A549 (cell line): ENCODE measurements around the gene PBX4.

Experiments used
- CEBPB ChIP-seq, 2 experiments: fragments of >200 bp in 1 of 2; sonication (Bioruptor Twin) in 1 of 2; formaldehyde crosslinking in 1 of 2; IDR thresholded peaks; 2 replicates each; pipeline ENCODE4 v1.6.1; 2012 to 2016
- CHD2 ChIP-seq: fragments of 150-350 bp; IDR thresholded peaks from 2 replicates; pipeline ENCODE4 v1.6.1; 2014; ENCODE audit warnings: low read length; ENCODE audit not compliant: partially characterized antibody
- CHD4 ChIP-seq: fragments of 200-600 bp; sonication (generic); IDR thresholded peaks from 2 replicates; pipeline ENCODE4 v1.6.1; 2016; ENCODE audit warnings: antibody characterized with exemption, mild to moderate bottlenecking, borderline replicate concordance
- EP300 ChIP-seq, 2 experiments: fragments of >200 bp; sonication (Bioruptor Twin); formaldehyde crosslinking; IDR thresholded peaks; 2 replicates in 1 of 2; 3 replicates in 1 of 2; pipeline ENCODE4 v1.6.1; 2016 to 2017
- KDM1A ChIP-seq: fragments of 200-600 bp; sonication (generic); IDR thresholded peaks from 2 replicates; pipeline ENCODE4 v1.6.1; 2016; ENCODE audit warnings: low read depth, mild to moderate bottlenecking
- MAZ ChIP-seq: fragments of 150-350 bp; IDR thresholded peaks from 2 replicates; pipeline ENCODE4 v1.6.1; 2014; ENCODE audit warnings: antibody characterized with exemption, low read depth, low read length, borderline replicate concordance
- RAD21 ChIP-seq, 2 experiments: fragments of >200 bp in 1 of 2; sonication (Bioruptor Twin) in 1 of 2; formaldehyde crosslinking in 1 of 2; IDR thresholded peaks in 1 of 2; conservative IDR thresholded peaks in 1 of 2; 2 replicates in 1 of 2; 3 replicates in 1 of 2; pipeline ENCODE4 v1.6.1; 2012 to 2018; ENCODE audit warnings: inconsistent platforms in 1 of 2
- RCOR1 ChIP-seq: fragments of 150-350 bp; IDR thresholded peaks from 2 replicates; pipeline ENCODE4 v1.6.1; 2014; ENCODE audit warnings: antibody characterized with exemption, low read length, low read depth
- RFX5 ChIP-seq: fragments of 450-650 bp; IDR thresholded peaks from 2 replicates; pipeline ENCODE4 v1.7.1; 2014; ENCODE audit warnings: antibody characterized with exemption, mild to moderate bottlenecking, moderate library complexity
- TF ChIP-seq, protein P1 (sequence below): fragments of 450-650 bp; IDR thresholded peaks from 2 replicates; pipeline ENCODE4 v1.6.1; 2014; ENCODE audit warnings: antibody characterized with exemption
- TF ChIP-seq, protein P2 (sequence below): fragments of >200 bp; sonication (Bioruptor Twin); formaldehyde crosslinking; IDR thresholded peaks from 3 replicates; pipeline ENCODE4 v1.5.1; 2016
- TF ChIP-seq, protein P3 (sequence below): IDR thresholded peaks from 2 replicates; pipeline ENCODE4 v1.6.1; 2012; ENCODE audit warnings: low read depth, borderline replicate concordance

DNA sequence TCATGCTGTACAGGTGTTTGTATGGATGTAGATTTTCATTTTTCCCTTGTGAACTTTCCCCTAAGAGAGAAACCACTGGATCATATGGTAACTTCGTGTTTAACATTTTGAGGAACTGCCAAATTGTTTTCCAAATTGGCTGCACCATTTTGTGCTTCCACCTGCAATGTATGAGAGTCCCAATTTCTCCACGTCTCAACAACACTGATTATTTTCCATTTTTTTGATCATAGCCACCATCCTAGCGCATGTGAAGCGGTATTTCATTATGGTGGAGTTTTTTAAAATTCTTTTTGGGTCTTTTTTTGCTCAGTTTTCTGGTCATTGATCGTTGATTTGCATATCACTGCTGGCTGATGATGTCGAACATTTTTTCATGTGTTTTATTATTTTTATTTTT is 97.5 kb downstream of the PBX4 start:
- TF ChIP-seq EP300 (IDR thresholded peaks at IDR 0.05) (no peak), RCOR1 (no peak), CEBPB (IDR thresholded peaks at IDR 0.05) (no peak), CHD4 (no peak), CHD2 (no peak), RAD21 (conservative IDR thresholded peaks at IDR 0.05 in 1 of 2, IDR thresholded peaks at IDR 0.05 in 1 of 2) (no peak), KDM1A (no peak), RFX5 (no peak), MAZ (no peak)
- TF ChIP-seq, protein P1, sequence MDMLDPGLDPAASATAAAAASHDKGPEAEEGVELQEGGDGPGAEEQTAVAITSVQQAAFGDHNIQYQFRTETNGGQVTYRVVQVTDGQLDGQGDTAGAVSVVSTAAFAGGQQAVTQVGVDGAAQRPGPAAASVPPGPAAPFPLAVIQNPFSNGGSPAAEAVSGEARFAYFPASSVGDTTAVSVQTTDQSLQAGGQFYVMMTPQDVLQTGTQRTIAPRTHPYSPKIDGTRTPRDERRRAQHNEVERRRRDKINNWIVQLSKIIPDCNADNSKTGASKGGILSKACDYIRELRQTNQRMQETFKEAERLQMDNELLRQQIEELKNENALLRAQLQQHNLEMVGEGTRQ: no peak
- TF ChIP-seq, protein P2, sequence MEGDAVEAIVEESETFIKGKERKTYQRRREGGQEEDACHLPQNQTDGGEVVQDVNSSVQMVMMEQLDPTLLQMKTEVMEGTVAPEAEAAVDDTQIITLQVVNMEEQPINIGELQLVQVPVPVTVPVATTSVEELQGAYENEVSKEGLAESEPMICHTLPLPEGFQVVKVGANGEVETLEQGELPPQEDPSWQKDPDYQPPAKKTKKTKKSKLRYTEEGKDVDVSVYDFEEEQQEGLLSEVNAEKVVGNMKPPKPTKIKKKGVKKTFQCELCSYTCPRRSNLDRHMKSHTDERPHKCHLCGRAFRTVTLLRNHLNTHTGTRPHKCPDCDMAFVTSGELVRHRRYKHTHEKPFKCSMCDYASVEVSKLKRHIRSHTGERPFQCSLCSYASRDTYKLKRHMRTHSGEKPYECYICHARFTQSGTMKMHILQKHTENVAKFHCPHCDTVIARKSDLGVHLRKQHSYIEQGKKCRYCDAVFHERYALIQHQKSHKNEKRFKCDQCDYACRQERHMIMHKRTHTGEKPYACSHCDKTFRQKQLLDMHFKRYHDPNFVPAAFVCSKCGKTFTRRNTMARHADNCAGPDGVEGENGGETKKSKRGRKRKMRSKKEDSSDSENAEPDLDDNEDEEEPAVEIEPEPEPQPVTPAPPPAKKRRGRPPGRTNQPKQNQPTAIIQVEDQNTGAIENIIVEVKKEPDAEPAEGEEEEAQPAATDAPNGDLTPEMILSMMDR: no peak
- TF ChIP-seq, protein P3, sequence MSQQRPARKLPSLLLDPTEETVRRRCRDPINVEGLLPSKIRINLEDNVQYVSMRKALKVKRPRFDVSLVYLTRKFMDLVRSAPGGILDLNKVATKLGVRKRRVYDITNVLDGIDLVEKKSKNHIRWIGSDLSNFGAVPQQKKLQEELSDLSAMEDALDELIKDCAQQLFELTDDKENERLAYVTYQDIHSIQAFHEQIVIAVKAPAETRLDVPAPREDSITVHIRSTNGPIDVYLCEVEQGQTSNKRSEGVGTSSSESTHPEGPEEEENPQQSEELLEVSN: no peak
